WTC11 (cell line): ENCODE results near the gene ZNF22. TPM values are rescaled to one million over a fixed set of nuclear protein-coding genes. Genes with fewer than 3 reads are reported as not detected.

Experiments
- ATAC-seq: fragments of 200-7000 bp; cut with Tn5 transposase; 2 replicates; pipeline ENCODE4 v1.10.0; 2021; ENCODE audit warnings: mild to moderate bottlenecking, moderate library complexity
- CTCF ChIA-PET: fragments of 300-600 bp; sonication (Branson Sonifier 250); formaldehyde crosslinking; loops from one replicate; lab custom pipeline; 2021; ENCODE audit warnings: antibody characterized with exemption; lab: Charles Lee
- POLR2A ChIA-PET: fragments of 350-600 bp; sonication (Branson Sonifier 250); formaldehyde crosslinking; loops from one replicate; lab custom pipeline; 2021; ENCODE audit warnings: antibody characterized with exemption; lab: Charles Lee
- DNase-seq: peaks from one replicate; pipeline ENCODE4 v3.0.0; 2021; ENCODE audit warnings: low spot score
- H3K27ac Mint-ChIP-seq: 2 replicates; pipeline ENCODE4 v1.8.0; 2021; ENCODE audit warnings: mixed read lengths
- H3K27me3 Mint-ChIP-seq: 2 replicates; pipeline ENCODE4 v1.8.0; 2021; ENCODE audit warnings: low read depth, mild to moderate bottlenecking, moderate library complexity, mixed read lengths
- H3K36me3 Mint-ChIP-seq: 2 replicates; pipeline ENCODE4 v1.8.0; 2021; ENCODE audit warnings: mixed read lengths
- H3K4me1 Mint-ChIP-seq: 2 replicates; pipeline ENCODE4 v1.8.0; 2022; ENCODE audit warnings: mixed read lengths
- H3K4me3 Mint-ChIP-seq: 2 replicates; pipeline ENCODE4 v1.8.0; 2021; ENCODE audit warnings: mild to moderate bottlenecking, moderate library complexity, mixed read lengths
- H3K9me3 Mint-ChIP-seq: 2 replicates; pipeline ENCODE4 v1.8.0; 2021; ENCODE audit warnings: mixed read lengths
- AFF4 ChIP-seq: sonication (generic); formaldehyde crosslinking; IDR thresholded peaks from 2 replicates; pipeline ENCODE4 v1.8.1; 2023; ENCODE audit warnings: mild to moderate bottlenecking, missing genetic modification reagents, borderline replicate concordance
- CTCF ChIP-seq: fragments of 200-600 bp; IDR thresholded peaks from 2 replicates; pipeline ENCODE4 v1.8.0; 2022; ENCODE audit warnings: antibody characterized with exemption
- EMX1 ChIP-seq: fragments of 250-450 bp; sonication (Bioruptor Pico); IDR thresholded peaks from 2 replicates; pipeline ENCODE4 v1.8.0; 2021; ENCODE audit warnings: mild to moderate bottlenecking
- HMGXB4 ChIP-seq: sonication (generic); formaldehyde crosslinking; IDR thresholded peaks from 2 replicates; pipeline ENCODE4 v1.8.1; 2023; ENCODE audit warnings: mild to moderate bottlenecking, moderate library complexity, missing genetic modification reagents
- IRF2 ChIP-seq: sonication (generic); formaldehyde crosslinking; IDR thresholded peaks from 2 replicates; pipeline ENCODE4 v1.8.0; 2022; ENCODE audit warnings: low read depth, missing genetic modification reagents, borderline replicate concordance
- JUN ChIP-seq: sonication (generic); formaldehyde crosslinking; IDR thresholded peaks from 2 replicates; pipeline ENCODE4 v1.8.0; 2023; ENCODE audit warnings: mild to moderate bottlenecking, missing genetic modification reagents
- MAX ChIP-seq: sonication (generic); formaldehyde crosslinking; IDR thresholded peaks from 2 replicates; pipeline ENCODE4 v1.8.0; 2022; ENCODE audit warnings: mild to moderate bottlenecking, missing genetic modification reagents
- PRDM15 ChIP-seq: sonication (generic); formaldehyde crosslinking; IDR thresholded peaks from 2 replicates; pipeline ENCODE4 v1.8.0; 2022; ENCODE audit warnings: missing genetic modification reagents
- TEAD4 ChIP-seq: sonication (generic); formaldehyde crosslinking; IDR thresholded peaks from 2 replicates; pipeline ENCODE4 v1.8.0; 2022; ENCODE audit warnings: mild to moderate bottlenecking, missing genetic modification reagents
- TP53 ChIP-seq: sonication (generic); formaldehyde crosslinking; IDR thresholded peaks from 2 replicates; pipeline ENCODE4 v1.8.1; 2023; ENCODE audit warnings: mild to moderate bottlenecking, missing genetic modification reagents
- ZBTB21 ChIP-seq: sonication (generic); formaldehyde crosslinking; IDR thresholded peaks from 2 replicates; pipeline ENCODE4 v1.8.1; 2023; ENCODE audit warnings: mild to moderate bottlenecking, missing genetic modification reagents, borderline replicate concordance
- ZNF423 ChIP-seq: fragments of 250-450 bp; sonication (Bioruptor Pico); IDR thresholded peaks from 2 replicates; pipeline ENCODE4 v2.1.2; 2022; ENCODE audit warnings: mild to moderate bottlenecking, moderate library complexity
- ZNF532 ChIP-seq: fragments of 250-450 bp; sonication (Bioruptor Pico); IDR thresholded peaks from 2 replicates; pipeline ENCODE4 v1.9.0; 2021; ENCODE audit warnings: mild to moderate bottlenecking, borderline replicate concordance
- total RNA-seq: library from RNA; stranded (reverse); gene quantifications from 3 replicates; pipeline ENCODE4 v1.2.3, GENCODE V29; 2021

ZNF22 gene
- total RNA-seq, 1 experiment from 2014 or later, result 31.0 TPM

GRCh38 chr10:44974628-44975430 is 25.9 kb upstream of the ZNF22 start:
- H3K27ac Mint-ChIP-seq, result no peak overlapping the region
- no peaks in the 10 kb centered on the region for H3K9me3 Mint-ChIP-seq
- CTCF ChIA-PET, result interaction anchor here (1.2 to 2.6 kb wide), 9 partner anchors 9 to 96 kb away, joined by 5 to 38 read pairs (median 11); no protein-coding TSS in a partner anchor
- DNase-seq (peak; percentile 57), ATAC-seq (peak; percentile 66)
- peaks cover 20% of the 10 kb centered on the region for H3K36me3 Mint-ChIP-seq
- peak overlapping the region; percentile 61 for H3K4me3 Mint-ChIP-seq
- H3K4me1 Mint-ChIP-seq, result peaks cover 57% of the 10 kb centered on the region
- H3K27me3 Mint-ChIP-seq, result peaks cover 12% of the 10 kb centered on the region
- no peak for TF ChIP-seq JUN (CRISPR knock-in tag)
- TF ChIP-seq ZNF423 (CRISPR knock-in tag), result peak; percentile 57
- peak; percentile 87 for TF ChIP-seq CTCF
- TF ChIP-seq HMGXB4 (CRISPR knock-in tag), result peak; percentile 48; the same call in 1 of the 2 replicates
- no peak for TF ChIP-seq TEAD4 (CRISPR knock-in tag)
- TF ChIP-seq MAX (CRISPR knock-in tag), result 0 out of 2 replicates have a peak, but pooled peaks have one; percentile 16
- no peak for TF ChIP-seq PRDM15 (CRISPR knock-in tag)
- no peak for TF ChIP-seq IRF2 (CRISPR knock-in tag)
- TF ChIP-seq ZBTB21, result no peak
- POLR2A ChIA-PET, result no interaction called here

GRCh38 chr10:44975431-44976331 is 25.0 kb upstream of the ZNF22 start:
- H3K4me1 Mint-ChIP-seq, result peaks cover 66% of the 10 kb centered on the region
- ChIA-PET POLR2A (interaction anchor here (0.6 kb wide), 1 partner anchor 50 kb away, joined by 3 read pairs; no protein-coding TSS in a partner anchor), CTCF (interaction anchor here (0.5 to 2.3 kb wide), 11 partner anchors 10 to 1569 kb away, joined by 3 to 38 read pairs (median 7); partner anchors contain the start of gene ZNF22)
- H3K9me3 Mint-ChIP-seq, result no peaks in the 10 kb centered on the region
- no peak overlapping the region for H3K27ac Mint-ChIP-seq
- ATAC-seq, result peak; percentile 9
- peaks cover 12% of the 10 kb centered on the region for H3K27me3 Mint-ChIP-seq
- no peak for DNase-seq
- peak overlapping the region; percentile 61 for H3K4me3 Mint-ChIP-seq
- peaks cover 11% of the 10 kb centered on the region for H3K36me3 Mint-ChIP-seq
- TF ChIP-seq ZNF532 (no peak), EMX1 (no peak), AFF4 (CRISPR knock-in tag) (no peak), TP53 (no peak)
